SK-N-SH (cell line): ENCODE measurements around the gene ZC3H12A. TPM values are rescaled to one million over a fixed set of nuclear protein-coding genes. Genes with fewer than 3 reads are reported as not detected.
A peak's percentile ranks its signal among the peaks of the same experiment; 100 is the strongest.

Source experiments
- CTCF ChIA-PET: fragments of 300-600, 350-600 bp; formaldehyde crosslinking; extraction: SDS; loops from one replicate; lab custom pipeline; 2021; lab: Yijun Ruan, JAX
- POLR2A ChIA-PET: fragments of 350-600 bp; sonication (Branson Sonifier 250); formaldehyde crosslinking; extraction: SDS; loops from one replicate; lab custom pipeline; 2020; ENCODE audit warnings: antibody characterized with exemption, inconsistent platforms; lab: Yijun Ruan, JAX
- DNase-seq: peaks from one replicate; pipeline ENCODE4 v3.0.0; 2012
- H2AFZ ChIP-seq: fragments of 200-600 bp; sonication (generic); 2 replicates; pipeline ENCODE4 v1.8.1; 2016; ENCODE audit warnings: antibody characterized with exemption, mild to moderate bottlenecking, low read depth
- H3F3A ChIP-seq: fragments of 200-600 bp; sonication (generic); replicated peaks from 2 replicates; pipeline ENCODE3; 2016; ENCODE audit warnings: antibody characterized with exemption, mild to moderate bottlenecking; ENCODE audit not compliant: insufficient read depth
- H3K27ac ChIP-seq, 2 experiments: fragments of 200-500 bp in 1 of 2; fragments of 200-600 bp in 1 of 2; sonication (Bioruptor generic) in 1 of 2; sonication (generic), shearing (Covaris generic) in 1 of 2; 2 replicates each; pipeline versions ENCODE4 v1.5.1 to v1.6.1; 2014 to 2016; ENCODE audit warnings: low read depth in 2 of 2, inconsistent platforms in 1 of 2, low read length in 1 of 2, mild to moderate bottlenecking in 1 of 2, mixed read lengths in 1 of 2
- H3K27me3 ChIP-seq: fragments of 200-600 bp; sonication (generic), shearing (Covaris generic); 2 replicates; pipeline ENCODE4 v1.6.1; 2016; ENCODE audit warnings: mixed run types; ENCODE audit not compliant: insufficient read depth
- H3K36me3 ChIP-seq, 2 experiments: fragments of 200-500 bp in 1 of 2; fragments of 200-600 bp in 1 of 2; sonication (Bioruptor generic) in 1 of 2; sonication (generic) in 1 of 2; replicated peaks in 1 of 2; 2 replicates each; pipeline versions ENCODE3 to v1.5.1; 2014 to 2016; ENCODE audit warnings: low read length in 1 of 2, mild to moderate bottlenecking in 1 of 2; ENCODE audit not compliant: insufficient read depth in 2 of 2, control insufficient read depth in 1 of 2
- H3K4me1 ChIP-seq, 2 experiments: fragments of 200-500 bp in 1 of 2; fragments of 200-600 bp in 1 of 2; sonication (Bioruptor generic) in 1 of 2; sonication (generic), shearing (Covaris generic) in 1 of 2; 2 replicates each; pipeline versions ENCODE4 v1.5.1 to v1.6.1; 2014 to 2016; ENCODE audit warnings: low read depth in 1 of 2, low read length in 1 of 2, mixed run types in 1 of 2; ENCODE audit not compliant: insufficient read depth in 2 of 2, control insufficient read depth in 1 of 2
- H3K4me2 ChIP-seq: fragments of 200-600 bp; sonication (generic), shearing (Covaris generic); 2 replicates; pipeline ENCODE4 v1.6.1; 2017; ENCODE audit warnings: mixed run types
- H3K4me3 ChIP-seq, 2 experiments: fragments of 200-500 bp in 1 of 2; fragments of 200-600 bp in 1 of 2; sonication (Bioruptor generic) in 1 of 2; sonication (generic), shearing (Covaris generic) in 1 of 2; 2 replicates each; pipeline versions ENCODE4 v1.5.1 to v1.8.1; 2014 to 2016; ENCODE audit warnings: low read depth in 2 of 2, inconsistent platforms in 1 of 2, low read length in 1 of 2, mild to moderate bottlenecking in 1 of 2, mixed read lengths in 1 of 2, moderate library complexity in 1 of 2
- H3K79me2 ChIP-seq: fragments of 200-600 bp; sonication (generic); 2 replicates; pipeline ENCODE4 v1.8.1; 2017; ENCODE audit warnings: mild to moderate bottlenecking; ENCODE audit not compliant: insufficient read depth
- H3K9ac ChIP-seq: fragments of 200-600 bp; sonication (generic); 2 replicates; pipeline ENCODE4 v1.6.1; 2017; ENCODE audit warnings: mixed run types
- H3K9me2 ChIP-seq: fragments of 200-600 bp; sonication (generic); 2 replicates; pipeline ENCODE4 v1.6.1; 2017; ENCODE audit warnings: mixed run types
- H3K9me3 ChIP-seq: fragments of 200-600 bp; sonication (generic); 2 replicates; pipeline ENCODE4 v1.6.1; 2017; ENCODE audit warnings: mixed run types, mild to moderate bottlenecking, moderate library complexity
- H4K20me1 ChIP-seq: fragments of 200-600 bp; sonication (generic); 2 replicates; pipeline ENCODE4 v1.6.1; 2017; ENCODE audit warnings: mild to moderate bottlenecking, mixed run types; ENCODE audit not compliant: insufficient read depth
- CTCF ChIP-seq: fragments of 200-600 bp; sonication (generic); IDR thresholded peaks from 2 replicates; pipeline ENCODE4 v1.6.1; 2017; ENCODE audit warnings: antibody characterized with exemption, mild to moderate bottlenecking, moderate library complexity
- ELF1 ChIP-seq: IDR thresholded peaks from 2 replicates; pipeline ENCODE4 v1.4.0; 2012
- EP300 ChIP-seq, 2 experiments: IDR thresholded peaks; 2 replicates each; pipeline versions ENCODE4 v1.4.0 to v1.6.1; 2012; ENCODE audit warnings: borderline replicate concordance in 1 of 2, low read depth in 1 of 2, low read length in 1 of 2
- FOSL2 ChIP-seq: IDR thresholded peaks from 2 replicates; pipeline ENCODE4 v1.4.0; 2012; ENCODE audit warnings: low read depth, mild to moderate bottlenecking, moderate library complexity, borderline replicate concordance
- FOXJ3 ChIP-seq: sonication (generic); formaldehyde crosslinking; IDR thresholded peaks from 2 replicates; pipeline ENCODE4 v1.5.1; 2020; ENCODE audit warnings: mild to moderate bottlenecking, missing genetic modification reagents
- NFIC ChIP-seq: IDR thresholded peaks from 2 replicates; pipeline ENCODE4 v1.4.0; 2012; ENCODE audit warnings: borderline replicate concordance
- RCOR1 ChIP-seq: fragments of 150-350 bp; IDR thresholded peaks from 2 replicates; pipeline ENCODE4 v1.6.1; 2017; ENCODE audit warnings: antibody characterized with exemption, low read length
- RFX5 ChIP-seq: IDR thresholded peaks from 2 replicates; pipeline ENCODE4 v1.6.1; 2012; ENCODE audit warnings: mild to moderate bottlenecking, improper control_type of control experiment, low read length
- SIN3A ChIP-seq: IDR thresholded peaks from 2 replicates; pipeline ENCODE4 v1.6.1; 2012; ENCODE audit warnings: low read depth, mild to moderate bottlenecking, low read length, moderate library complexity, borderline replicate concordance
- SMC3 ChIP-seq: IDR thresholded peaks from 2 replicates; pipeline ENCODE4 v1.6.1; 2012; ENCODE audit warnings: low read depth, low read length, improper control_type of control experiment
- USF1 ChIP-seq: IDR thresholded peaks from 2 replicates; pipeline ENCODE4 v1.4.0; 2012; ENCODE audit warnings: low read depth, borderline replicate concordance
- WGBS: methylation state at CpG from one replicate; pipeline ENCODE4 v1.1.6; 2017; ENCODE audit warnings: low lambda C conversion rate; 5-methylcytosine and 5-hydroxymethylcytosine counted together
- polyA plus RNA-seq, 3 experiments: library from polyadenylated mRNA; depleted of rRNA; stranded (reverse); fragments of >200 nt; gene quantifications; 2 replicates each; pipeline ENCODE4 v1.2.3, GENCODE V29; 2012
- TF ChIP-seq, protein P1 (sequence below): IDR thresholded peaks from 2 replicates; pipeline ENCODE4 v1.4.0; 2012; ENCODE audit warnings: low read depth

The ZC3H12A gene
- polyA plus RNA-seq, 1 of the 3 experiments (the other 2 are of a cell fraction): 8.9 TPM

- CTCF ChIA-PET: interaction anchor here (0.7 to 21.1 kb wide), 36 partner anchors 9 to 971 kb away, joined by 3 to 481 read pairs (median 4); partner anchors contain the start of genes DNALI1, MEAF6, SNIP1 and ZC3H12A
- Histone ChIP-seq H3K4me1 (peaks cover 0 to 30% of the 10 kb centered on the region in 2 experiments; a peak in 1 of 4 replicates), H4K20me1 (no peaks in the 10 kb centered on the region), H3K27me3 (no peaks in the 10 kb centered on the region), H2AFZ (no peak overlapping the region), H3K27ac (0 out of 4 replicates have a peak overlapping the region, but pooled peaks of 1 of the 2 experiments have one; percentile 25), H3K79me2 (peaks cover 4% of the 10 kb centered on the region; the same call in 1 of the 2 replicates), H3K4me3 (peak overlapping the region in 1 of 2 experiments; percentile 1; a peak in 1 of 4 replicates), H3K36me3 (peaks cover 25 to 28% of the 10 kb centered on the region in 2 experiments), H3K4me2 (no peak overlapping the region), H3F3A (peaks cover 15% of the 10 kb centered on the region), H3K9me3 (no peaks in the 10 kb centered on the region), H3K9me2 (no peaks in the 10 kb centered on the region), H3K9ac (no peak overlapping the region)
- 72% methylated on average over 5 of the region's 5 CpGs for WGBS
- TF ChIP-seq EP300 (IDR thresholded peaks at IDR 0.05; ENCODE audit: borderline replicate concordance in 1 of 2, low read depth in 1 of 2, low read length in 1 of 2): no peak
- TF ChIP-seq, protein P1, sequence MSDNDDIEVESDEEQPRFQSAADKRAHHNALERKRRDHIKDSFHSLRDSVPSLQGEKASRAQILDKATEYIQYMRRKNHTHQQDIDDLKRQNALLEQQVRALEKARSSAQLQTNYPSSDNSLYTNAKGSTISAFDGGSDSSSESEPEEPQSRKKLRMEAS: no peak
- no peak; the same call in 1 of the 2 replicates for TF ChIP-seq CTCF
- TF ChIP-seq USF1: no peak
- no peak for TF ChIP-seq FOXJ3
- 0 out of 2 replicates have a peak, but pooled peaks have one; percentile 21 for TF ChIP-seq RFX5
- TF ChIP-seq ELF1: no peak
- no peak for TF ChIP-seq SMC3
- no peak for DNase-seq
- POLR2A ChIA-PET: interaction anchor here (1.7 kb wide), 1 partner anchor 10 kb away, joined by 6 read pairs; no protein-coding TSS in a partner anchor
These were observed 13.2 kb downstream of the ZC3H12A start for GRCh38 chr1:37487619-37487984.

GRCh38 chr1:37493336-37494098 is 19.1 kb downstream of the ZC3H12A start:
- POLR2A ChIA-PET: no interaction called here
- no peak overlapping the region for H3K27ac ChIP-seq
- WGBS: 95% methylated on average over 2 of the region's 2 CpGs
- peaks cover 11% of the 10 kb centered on the region for H3F3A ChIP-seq
- no peaks in the 10 kb centered on the region for H4K20me1 ChIP-seq
- no peak overlapping the region for H3K9ac ChIP-seq
- peaks cover 0 to 8% of the 10 kb centered on the region in 2 experiments; a peak in 3 of 4 replicates for H3K4me1 ChIP-seq
- H2AFZ ChIP-seq: no peak overlapping the region
- H3K27me3 ChIP-seq: no peaks in the 10 kb centered on the region
- no peaks in the 10 kb centered on the region for H3K9me3 ChIP-seq
- H3K79me2 ChIP-seq: peaks cover 16% of the 10 kb centered on the region
- H3K36me3 ChIP-seq: peaks cover 24 to 61% of the 10 kb centered on the region in 2 experiments
- TF ChIP-seq ELF1 (no peak), SIN3A (no peak), NFIC (no peak), FOSL2 (no peak), RCOR1 (no peak), RFX5 (no peak)
- TF ChIP-seq, protein P1: no peak
- H3K4me3 ChIP-seq: no peak overlapping the region
- H3K9me2 ChIP-seq: no peaks in the 10 kb centered on the region
- no peak for DNase-seq
- CTCF ChIA-PET: interaction anchor here (0.7 to 21.1 kb wide), 7 partner anchors 12 to 115 kb away, joined by 3 to 481 read pairs (median 3); partner anchors contain the start of gene MEAF6
- no peak overlapping the region for H3K4me2 ChIP-seq
